Choroid plexus epithelial cell (primary cell): ENCODE results near the gene UGT2A1.

Source experiments
- DNase-seq: peaks from one replicate; pipeline ENCODE4 v3.0.0-alpha.2; 2010; ENCODE audit warnings: low read depth
- H3K4me3 ChIP-seq: 2 replicates; pipeline ENCODE4 v1.5.1; 2011; ENCODE audit warnings: low read depth, mild to moderate bottlenecking, control low read depth, low read length, moderate library complexity
- CTCF ChIP-seq: conservative IDR thresholded peaks from 2 replicates; pipeline ENCODE4 v1.5.1; 2011; ENCODE audit warnings: low read depth, mild to moderate bottlenecking, control low read depth, inconsistent platforms, low read length, moderate library complexity

Gene UGT2A1

GRCh38 chr4:69639542-69639941, 13.5 kb downstream of the UGT2A1 start, which contains the start of gene UGT2A2:
UGT2A2 (minus strand) TSS chr4:69639642; CDS start chr4:69639640, 2 bp downstream.
- H3K4me3 ChIP-seq = no peak within 1 kb of the TSS
- no peak for TF ChIP-seq CTCF
- no peak for DNase-seq

DNA sequence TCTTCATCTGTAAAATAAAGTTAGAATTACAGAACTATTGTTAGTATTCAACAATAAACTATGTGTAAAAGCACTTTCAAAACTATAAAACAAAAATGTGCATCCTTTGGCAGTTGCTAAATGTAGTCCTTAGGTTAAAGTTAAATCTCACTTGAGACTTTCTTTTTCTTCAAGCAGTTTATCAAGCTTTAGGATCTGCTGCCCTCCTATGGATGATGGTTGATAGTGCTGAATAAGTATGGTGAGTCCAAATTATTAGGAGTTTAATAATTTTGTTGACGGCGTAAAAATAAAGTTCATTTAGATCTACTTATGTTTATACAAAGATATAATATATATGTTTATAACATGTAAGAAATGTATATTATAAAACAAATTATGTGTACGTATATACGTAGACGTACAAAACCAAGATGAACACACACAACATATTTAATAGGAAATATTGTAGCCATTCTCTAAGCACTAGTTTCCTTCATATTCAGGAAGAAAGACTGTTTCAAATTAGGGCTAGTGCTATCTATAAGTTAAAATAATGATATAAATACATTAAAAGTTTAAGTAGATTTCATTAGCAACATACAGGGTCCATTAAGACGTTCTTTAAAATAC, 35.9 kb downstream of the UGT2A1 start:
- no peak overlapping the region for H3K4me3 ChIP-seq
- peak; percentile 68 for TF ChIP-seq CTCF
- DNase-seq = peak; percentile 72

GRCh38 chr4:69610484-69610883, 42.6 kb downstream of the UGT2A1 start:
- DNase-seq = no peak
- no peak overlapping the region for H3K4me3 ChIP-seq
- TF ChIP-seq CTCF = no peak

DNA sequence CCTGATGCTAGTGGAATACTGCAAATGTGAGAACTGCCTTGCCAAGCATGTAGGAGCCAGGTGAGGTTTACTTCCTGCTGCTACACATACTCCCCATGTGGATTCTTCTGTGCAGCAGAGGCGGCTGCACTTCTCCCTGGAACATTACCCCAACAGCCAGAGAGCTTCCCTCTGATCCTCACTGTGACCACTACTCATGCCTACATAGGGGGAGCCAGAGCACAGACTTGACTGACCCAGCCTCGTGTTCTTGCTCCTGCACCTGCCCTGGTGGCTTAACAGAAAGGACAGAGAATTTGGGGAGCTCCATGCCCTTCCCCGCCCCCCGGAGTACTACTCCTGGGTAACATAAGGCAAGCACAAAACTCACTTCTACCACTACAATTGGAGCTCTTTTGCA, 52.0 kb downstream of the UGT2A1 start:
- no peak for TF ChIP-seq CTCF
- no peak overlapping the region for H3K4me3 ChIP-seq
- DNase-seq = no peak

- H3K4me3 ChIP-seq = no peak overlapping the region
- DNase-seq = no peak
- TF ChIP-seq CTCF = no peak
Measured at GRCh38 chr4:69600013-69600412, 53.0 kb downstream of the UGT2A1 start.

GRCh38 chr4:69594382-69594781, 58.7 kb downstream of the UGT2A1 start:
- DNase-seq = no peak
- no peak for TF ChIP-seq CTCF
- H3K4me3 ChIP-seq = no peak overlapping the region

GRCh38 chr4:69591364-69591763, 61.7 kb downstream of the UGT2A1 start:
- DNase-seq = no peak
- no peak overlapping the region for H3K4me3 ChIP-seq
- no peak for TF ChIP-seq CTCF
